DMS53 (cell line): ENCODE measurements around the gene ARID1B.

ENCODE experiments used
- DNase-seq: peaks from one replicate; lab custom pipeline; 2025; lab: John Stamatoyannopoulos, UW

ARID1B gene

GRCh38 chr6:157184202-157185015 is 407.2 kb downstream of the ARID1B start:
- peak; percentile 85 for DNase-seq

GRCh38 chr6:157185171-157185570 is 408.0 kb downstream of the ARID1B start:
- DNase-seq = no peak

GRCh38 chr6:157185986-157186385 is 408.8 kb downstream of the ARID1B start:
- no peak for DNase-seq

GRCh38 chr6:157186785-157187181 is 409.6 kb downstream of the ARID1B start:
- DNase-seq = no peak

- DNase-seq = peak; percentile 91
Measured at GRCh38 chr6:157187182-157188083, 410.3 kb downstream of the ARID1B start.

GRCh38 chr6:157188213-157188612 is 411.0 kb downstream of the ARID1B start:
- DNase-seq = no peak

- DNase-seq = peak; percentile 78
Measured at GRCh38 chr6:157193443-157193996, 416.3 kb downstream of the ARID1B start.

GRCh38 chr6:157194110-157194509 is 416.9 kb downstream of the ARID1B start:
- peak; percentile 54 for DNase-seq

GRCh38 chr6:157194643-157195042 is 417.5 kb downstream of the ARID1B start:
- DNase-seq = peak; percentile 29

- DNase-seq = no peak
Measured at GRCh38 chr6:157196391-157196790, 419.2 kb downstream of the ARID1B start.

- peak; percentile 99 for DNase-seq
Measured at GRCh38 chr6:157198425-157199279, 421.5 kb downstream of the ARID1B start.

- peak; percentile 60 for DNase-seq
Measured at GRCh38 chr6:157200117-157200516, 422.9 kb downstream of the ARID1B start.

GRCh38 chr6:157200611-157201010 is 423.4 kb downstream of the ARID1B start:
- peak; percentile 68 for DNase-seq

- DNase-seq = peak; percentile 66
Measured at GRCh38 chr6:157201083-157201482, 423.9 kb downstream of the ARID1B start.

GRCh38 chr6:157203312-157203744 is 426.1 kb downstream of the ARID1B start:
- DNase-seq = peak; percentile 91

GRCh38 chr6:157203764-157204163 is 426.6 kb downstream of the ARID1B start:
- DNase-seq = no peak

- DNase-seq = no peak
Measured at GRCh38 chr6:157205473-157206358, 428.5 kb downstream of the ARID1B start.

- DNase-seq = no peak
Measured at GRCh38 chr6:157206359-157206815, 429.2 kb downstream of the ARID1B start.

GRCh38 chr6:157207521-157208076 is 430.4 kb downstream of the ARID1B start:
- DNase-seq = no peak
